H1 (cell line): Measurements from ENCODE around the gene DNAAF5. TPM values are rescaled to one million over a fixed set of nuclear protein-coding genes. Genes with fewer than 3 reads are reported as not detected.

Experiments used
- CTCF ChIA-PET: fragments of 300-600 bp; sonication (Branson Sonifier 250); formaldehyde crosslinking; loops from one replicate; lab custom pipeline; 2021; ENCODE audit not compliant: partially characterized antibody; lab: Charles Lee
- POLR2A ChIA-PET: fragments of 300-600 bp; sonication (Branson Sonifier 250); formaldehyde crosslinking; loops from one replicate; lab custom pipeline; 2021; ENCODE audit warnings: inconsistent platforms; ENCODE audit not compliant: partially characterized antibody; lab: Charles Lee
- DNase-seq, 2 experiments: peaks; one replicate each; pipeline versions ENCODE4 v3.0.0 to v3.0.0-alpha.2; 2010 to 2022; ENCODE audit warnings: low spot score in 2 of 2, low read depth in 1 of 2, mixed read lengths in 1 of 2
- FAIRE-seq: peaks from 2 replicates; lab custom pipeline; 2011; peaks lifted over from hg19 to GRCh38; lab: Jason Lieb, UNC
- H2AFZ ChIP-seq: 2 replicates; pipeline ENCODE4 v1.8.1; 2012; ENCODE audit warnings: low read length, inconsistent platforms
- H2AK5ac ChIP-seq: 2 replicates; pipeline ENCODE4 v1.6.1; 2013; ENCODE audit warnings: low read depth, low read length
- H2BK120ac ChIP-seq: replicated peaks from 2 replicates; pipeline ENCODE3; 2013; ENCODE audit warnings: low read depth, low read length, inconsistent platforms
- H2BK12ac ChIP-seq: 2 replicates; pipeline ENCODE4 v1.6.1; 2013; ENCODE audit warnings: low read depth, low read length
- H2BK15ac ChIP-seq: 2 replicates; pipeline ENCODE4 v1.6.1; 2013; ENCODE audit warnings: low read length
- H2BK20ac ChIP-seq: 2 replicates; pipeline ENCODE4 v1.6.1; 2013; ENCODE audit warnings: low read length
- H2BK5ac ChIP-seq: 2 replicates; pipeline ENCODE4 v1.6.1; 2013; ENCODE audit warnings: low read depth, low read length
- H3K14ac ChIP-seq: 2 replicates; pipeline ENCODE4 v1.6.1; 2013; ENCODE audit warnings: inconsistent platforms; ENCODE audit not compliant: insufficient read length
- H3K18ac ChIP-seq: 2 replicates; pipeline ENCODE4 v1.6.1; 2013; ENCODE audit warnings: low read length; ENCODE audit errors: extremely low read depth
- H3K23ac ChIP-seq: 2 replicates; pipeline ENCODE4 v1.6.1; 2013; ENCODE audit warnings: inconsistent platforms; ENCODE audit not compliant: insufficient read length
- H3K23me2 ChIP-seq: 2 replicates; pipeline ENCODE4 v1.6.1; 2013; ENCODE audit warnings: low read depth, low read length
- H3K27ac ChIP-seq: 2 replicates; pipeline ENCODE4 v1.6.1; 2011; ENCODE audit warnings: low read depth, low read length, inconsistent platforms
- H3K27me3 ChIP-seq, 4 experiments: replicated peaks in 1 of 4; 1 replicate in 1 of 4; 2 replicates in 3 of 4; pipeline versions ENCODE4 v1.6.1 to v1.8.1; 2011 to 2013; ENCODE audit warnings: low read length in 3 of 4, mild to moderate bottlenecking in 3 of 4, inconsistent platforms in 2 of 4, mixed read lengths in 2 of 4, moderate library complexity in 1 of 4; ENCODE audit not compliant: control insufficient read depth in 3 of 4, insufficient read depth in 3 of 4; ENCODE audit errors: extremely low read depth in 1 of 4
- H3K36me3 ChIP-seq, 4 experiments: 2 replicates each; pipeline versions ENCODE4 v1.6.1 to v1.8.1; 2011 to 2013; ENCODE audit warnings: mild to moderate bottlenecking in 4 of 4, low read length in 3 of 4, moderate library complexity in 2 of 4, control low read depth in 1 of 4, inconsistent platforms in 1 of 4; ENCODE audit not compliant: insufficient read depth in 4 of 4, control insufficient read depth in 2 of 4
- H3K4ac ChIP-seq: replicated peaks from 2 replicates; pipeline ENCODE3; 2013; ENCODE audit warnings: low read length, low read depth, mixed read lengths, inconsistent platforms; ENCODE audit not compliant: insufficient read length
- H3K4me1 ChIP-seq, 4 experiments: replicated peaks in 1 of 4; 1 replicate in 1 of 4; 2 replicates in 3 of 4; pipeline versions ENCODE4 v1.6.1 to v1.8.1; 2011 to 2013; ENCODE audit warnings: low read length in 3 of 4, inconsistent platforms in 2 of 4, mixed read lengths in 1 of 4; ENCODE audit not compliant: insufficient read depth in 4 of 4, control insufficient read depth in 3 of 4
- H3K4me2 ChIP-seq, 2 experiments: 2 replicates each; pipeline versions ENCODE4 v1.6.1 to v1.8.1; 2011 to 2013; ENCODE audit warnings: low read depth in 2 of 2, low read length in 2 of 2, control low read depth in 1 of 2, inconsistent platforms in 1 of 2, mild to moderate bottlenecking in 1 of 2; ENCODE audit not compliant: insufficient read depth in 1 of 2
- H3K4me3 ChIP-seq, 4 experiments: fragments of 200-600, 300-600 bp in 1 of 4; sonication (generic), shearing (Covaris generic), sonication (Bioruptor Twin) in 1 of 4; 2 replicates each; pipeline versions ENCODE4 v1.5.1 to v1.8.1; 2011 to 2016; ENCODE audit warnings: low read length in 4 of 4, low read depth in 3 of 4, control low read depth in 2 of 4, inconsistent platforms in 2 of 4, mild to moderate bottlenecking in 2 of 4, mixed read lengths in 1 of 4, moderate library complexity in 1 of 4; ENCODE audit not compliant: insufficient read depth in 2 of 4; ENCODE audit errors: extremely low read depth in 1 of 4
- H3K56ac ChIP-seq: replicated peaks from 2 replicates; pipeline ENCODE3; 2013; ENCODE audit warnings: low read depth, mild to moderate bottlenecking, mixed read lengths, low read length, inconsistent platforms; ENCODE audit not compliant: insufficient read length
- H3K79me1 ChIP-seq: 2 replicates; pipeline ENCODE4 v1.6.1; 2013; ENCODE audit warnings: low read depth, low read length, control low read depth
- H3K79me2 ChIP-seq, 2 experiments: 2 replicates each; pipeline versions ENCODE4 v1.6.1 to v1.8.1; 2012 to 2013; ENCODE audit warnings: low read length in 2 of 2, mild to moderate bottlenecking in 2 of 2, inconsistent platforms in 1 of 2; ENCODE audit not compliant: insufficient read depth in 2 of 2, control insufficient read depth in 1 of 2
- H3K9ac ChIP-seq, 4 experiments: replicated peaks in 1 of 4; 1 replicate in 1 of 4; 2 replicates in 3 of 4; pipeline versions ENCODE4 v1.6.1 to v1.8.1; 2011 to 2013; ENCODE audit warnings: low read depth in 3 of 4, low read length in 3 of 4, control low read depth in 2 of 4, mild to moderate bottlenecking in 2 of 4, moderate library complexity in 2 of 4, inconsistent platforms in 1 of 4; ENCODE audit errors: extremely low read depth in 1 of 4
- H3K9me3 ChIP-seq, 2 experiments: 2 replicates each; pipeline versions ENCODE4 v1.6.1 to v1.8.1; 2012 to 2013; ENCODE audit warnings: mild to moderate bottlenecking in 2 of 2, moderate library complexity in 2 of 2, control low read depth in 1 of 2, inconsistent platforms in 1 of 2, low read depth in 1 of 2, low read length in 1 of 2, mixed read lengths in 1 of 2; ENCODE audit not compliant: insufficient read depth in 2 of 2
- H4K20me1 ChIP-seq, 2 experiments: replicated peaks in 1 of 2; 2 replicates each; pipeline versions ENCODE3 to v1.8.1; 2011 to 2013; ENCODE audit warnings: inconsistent platforms in 2 of 2, low read length in 2 of 2, mild to moderate bottlenecking in 1 of 2; ENCODE audit not compliant: insufficient read depth in 2 of 2, control insufficient read depth in 1 of 2
- H4K5ac ChIP-seq: 2 replicates; pipeline ENCODE4 v1.6.1; 2013; ENCODE audit warnings: low read length, low read depth, mixed read lengths, inconsistent platforms; ENCODE audit not compliant: insufficient read length
- H4K8ac ChIP-seq: 2 replicates; pipeline ENCODE4 v1.8.0; 2013; ENCODE audit warnings: mild to moderate bottlenecking, moderate library complexity, low read length, inconsistent platforms; ENCODE audit not compliant: insufficient read depth; ENCODE audit errors: extremely low read depth
- H4K91ac ChIP-seq: replicated peaks from 2 replicates; pipeline ENCODE3; 2013; ENCODE audit warnings: low read length, mixed read lengths, inconsistent platforms; ENCODE audit not compliant: insufficient read length
- BACH1 ChIP-seq: IDR thresholded peaks from 2 replicates; pipeline ENCODE4 v1.6.1; 2012; ENCODE audit warnings: low read length, improper control_type of control experiment
- E2F6 ChIP-seq: IDR thresholded peaks from 2 replicates; pipeline ENCODE4 v1.6.1; 2012; ENCODE audit warnings: inconsistent platforms
- FOSL1 ChIP-seq: IDR thresholded peaks from 2 replicates; pipeline ENCODE4 v1.6.1; 2011; ENCODE audit warnings: mild to moderate bottlenecking, low read depth, low read length, moderate library complexity; ENCODE audit not compliant: insufficient read depth
- KDM1A ChIP-seq: fragments of 200-600, 300-600 bp; sonication (generic); IDR thresholded peaks from 2 replicates; pipeline ENCODE4 v1.7.1; 2016; ENCODE audit warnings: mild to moderate bottlenecking, low read length, borderline replicate concordance
- KDM4A ChIP-seq: IDR thresholded peaks from one replicate; pipeline ENCODE4 v1.7.1; 2012; ENCODE audit warnings: low read depth, mild to moderate bottlenecking, moderate library complexity, low read length, inconsistent platforms; ENCODE audit not compliant: severe bottlenecking
- MAX ChIP-seq: IDR thresholded peaks from 2 replicates; pipeline ENCODE4 v1.6.1; 2012; ENCODE audit warnings: inconsistent platforms
- NANOG ChIP-seq: IDR thresholded peaks from 2 replicates; pipeline ENCODE4 v1.6.1; 2011; ENCODE audit warnings: low read length, low read depth, mild to moderate bottlenecking, inconsistent platforms; ENCODE audit not compliant: insufficient read depth, poor library complexity, severe bottlenecking
- TEAD4 ChIP-seq: IDR thresholded peaks from 2 replicates; pipeline ENCODE4 v1.6.1; 2012; ENCODE audit warnings: low read depth, low read length, inconsistent platforms, mixed read lengths
- WGBS, 2 experiments: shearing (Covaris generic) in 1 of 2; methylation state at CpG; one replicate each; pipeline versions ENCODE4 v1.1.6 to v1.1.7; 2013 to 2015; ENCODE audit warnings: low lambda C conversion rate in 2 of 2, mixed read lengths in 2 of 2, inconsistent platforms in 1 of 2, low coverage in 1 of 2, missing lambda C conversion rate in 1 of 2; ENCODE audit not compliant: insufficient replicate concordance in 2 of 2, insufficient coverage in 1 of 2, insufficient read length in 1 of 2; ENCODE audit errors: extremely low coverage in 1 of 2, missing lambda C conversion rate in 1 of 2; 5-methylcytosine and 5-hydroxymethylcytosine counted together
- polyA plus RNA-seq, 7 experiments: library from polyadenylated mRNA; depleted of rRNA in 3 of 7; stranded (reverse) in 5 of 7; unstranded in 2 of 7; fragments of >200 nt in 5 of 7; fragments of 200-250 nt in 2 of 7; gene quantifications; 1 replicate in 5 of 7; 2 replicates in 1 of 7; 4 replicates in 1 of 7; pipeline versions ENCODE4 v1.2.1 to v1.2.3, GENCODE V29; 2011 to 2013; ENCODE audit warnings: missing spikeins in 2 of 7, mixed read lengths in 2 of 7
- total RNA-seq: library from RNA; stranded (reverse); fragmentation: NEBNext Ultra II Directional; extraction: Animal tissue kit (Norgen Biotek cat#: 25700); gene quantifications from 2 replicates; pipeline ENCODE4 v1.2.1, GENCODE V29; 2021

DNAAF5 gene
- total and polyA plus RNA-seq, 2 of the 8 experiments (the other 6 are each of a cell fraction or from before 2014, with no cell fraction given) = 55.1 to 95.9 TPM

- H4K8ac ChIP-seq = no peak overlapping the region
- 91% methylated on average over 14 of the region's 14 CpGs; no CpG with 5 or more reads in 1 of the 2 experiments for WGBS, 2 experiments
- H3K4ac ChIP-seq = no peak overlapping the region
- no peak overlapping the region for H3K56ac ChIP-seq
- no peak overlapping the region for H3K4me3 ChIP-seq
- H2BK5ac ChIP-seq = no peak overlapping the region; the same call in 1 of the 2 replicates
- H3K79me1 ChIP-seq = peaks cover 4% of the 10 kb centered on the region
- peaks cover 0 to 18% of the 10 kb centered on the region in 2 experiments; a peak in 2 of 4 replicates for H3K79me2 ChIP-seq
- H3K36me3 ChIP-seq = peaks cover 2 to 9% (median 7%) of the 10 kb centered on the region in 4 experiments; a peak in 7 of 8 replicates
- H3K9me3 ChIP-seq = no peaks in the 10 kb centered on the region
- no peak overlapping the region for H3K27ac ChIP-seq
- ChIA-PET POLR2A (interaction anchor here (1.1 kb wide), 1 partner anchor 234 kb away, joined by 3 read pairs; no protein-coding TSS in a partner anchor), CTCF (interaction anchor here (0.6 to 1.4 kb wide), 4 partner anchors 9 to 391 kb away, joined by 3 to 4 read pairs (median 4); no protein-coding TSS in a partner anchor)
- H3K27me3 ChIP-seq = no peaks in the 10 kb centered on the region; a peak in 1 of 7 replicates
- H3K4me2 ChIP-seq = no peak overlapping the region
- no peak overlapping the region for H3K18ac ChIP-seq
- H3K9ac ChIP-seq = no peak overlapping the region
- no peak overlapping the region for H4K5ac ChIP-seq
- H2AK5ac ChIP-seq = no peak overlapping the region
- H4K91ac ChIP-seq = no peak overlapping the region
- H3K14ac ChIP-seq = no peak overlapping the region
- no peaks in the 10 kb centered on the region for H3K23me2 ChIP-seq
- no peak overlapping the region for H2BK12ac ChIP-seq
- no peak overlapping the region for H3K23ac ChIP-seq
- FAIRE-seq (no peak), DNase-seq (no peak)
- no peak overlapping the region for H2BK15ac ChIP-seq
- H2AFZ ChIP-seq = no peak overlapping the region
- no peak overlapping the region for H2BK20ac ChIP-seq
- H3K4me1 ChIP-seq = no peaks in the 10 kb centered on the region
- H4K20me1 ChIP-seq = peaks cover under 1 to 17% of the 10 kb centered on the region in 2 experiments
- no peak overlapping the region for H2BK120ac ChIP-seq
- no peak for TF ChIP-seq E2F6
- no peak for TF ChIP-seq FOSL1
- no peak for TF ChIP-seq BACH1
- TF ChIP-seq KDM1A = no peak
- TF ChIP-seq MAX = no peak
- TF ChIP-seq TEAD4 = no peak
- TF ChIP-seq KDM4A = no peak
- no peak for TF ChIP-seq NANOG
Measured at GRCh38 chr7:749140-749551, 22.6 kb downstream of the DNAAF5 start.
